ENCODE measurements around the gene GNAI2.

GRCh38 chr3:50231581-50231980, 4.4 kb upstream of the GNAI2 start:
- no peak for TF ChIP-seq CTCF (IDR thresholded peaks at IDR 0.05)
- TF ChIP-seq POLR2A (IDR thresholded peaks at IDR 0.05; ENCODE audit: low read depth): no peak
- TF ChIP-seq EP300 (IDR thresholded peaks at IDR 0.05): no peak
